Spleen (tissue), 11 donors: Measurements from ENCODE around the gene SDK2. TPM values are rescaled to one million over a fixed set of nuclear protein-coding genes. Genes with fewer than 3 reads are reported as not detected.
A peak's percentile ranks its signal among the peaks of the same experiment; 100 is the strongest.

Experiments used
- DNase-seq: peaks from one replicate; pipeline ENCODE4 v3.0.0-alpha.2; 2020
- H3K27ac ChIP-seq, 8 donors: fragments of 200-600 bp; sonication (generic) in 7 of 8; 1 replicate in 4 of 8; 2 replicates in 4 of 8; pipeline versions ENCODE4 v1.5.0 to v1.8.0; 2016 to 2021; ENCODE audit warnings: inconsistent platforms in 4 of 8, mild to moderate bottlenecking in 4 of 8, moderate library complexity in 1 of 8
- H3K27me3 ChIP-seq, 7 donors: fragments of 200-600 bp; sonication (generic) in 6 of 7; replicated peaks in 1 of 7; 1 replicate in 4 of 7; 2 replicates in 3 of 7; pipeline versions ENCODE4 v1.5.0 to v1.8.0; 2016 to 2021; ENCODE audit warnings: inconsistent platforms in 3 of 7, mild to moderate bottlenecking in 1 of 7
- H3K36me3 ChIP-seq, 6 donors: fragments of 200-600 bp; sonication (generic) in 5 of 6; 1 replicate in 4 of 6; 2 replicates in 2 of 6; pipeline versions ENCODE4 v1.5.0 to v1.8.0; 2016 to 2021; ENCODE audit warnings: inconsistent platforms in 2 of 6
- H3K4me1 ChIP-seq, 6 donors: fragments of 200-600 bp; sonication (generic) in 5 of 6; 1 replicate in 3 of 6; 2 replicates in 3 of 6; pipeline versions ENCODE4 v1.5.0 to v1.8.0; 2016 to 2021; ENCODE audit warnings: inconsistent platforms in 3 of 6
- H3K4me3 ChIP-seq, 8 donors: fragments of 200-600 bp; sonication (generic) in 7 of 8; 1 replicate in 4 of 8; 2 replicates in 4 of 8; pipeline versions ENCODE4 v1.5.0 to v1.8.0; 2016 to 2021; ENCODE audit warnings: inconsistent platforms in 4 of 8, mild to moderate bottlenecking in 4 of 8, moderate library complexity in 2 of 8
- H3K9me3 ChIP-seq, 8 donors: fragments of 200-600 bp; sonication (generic) in 7 of 8; 1 replicate in 4 of 8; 2 replicates in 4 of 8; pipeline versions ENCODE4 v1.5.0 to v1.8.0; 2016 to 2021; ENCODE audit warnings: inconsistent platforms in 4 of 8
- POLR2A ChIP-seq, 3 donors: fragments of 450-650 bp; IDR thresholded peaks; one replicate each; pipeline ENCODE4 v1.5.1; 2017; ENCODE audit warnings: antibody characterized with exemption in 3 of 3, mild to moderate bottlenecking in 1 of 3
- POLR2AphosphoS5 ChIP-seq, 3 donors: sonication (generic); formaldehyde crosslinking; IDR thresholded peaks; one replicate each; pipeline ENCODE4 v1.5.1; 2017; ENCODE audit warnings: antibody characterized with exemption in 3 of 3
- WGBS, 5 donors: extraction: QIAGEN DNeasy Blood & Tissue Kit in 3 of 5; methylation state at CpG; one replicate each; pipeline versions ENCODE4 v1.1.5 to v1.1.7; 2013 to 2018; 5-methylcytosine and 5-hydroxymethylcytosine counted together
- intact Hi-C: fragments of 100-400 bp; cut with DNase I; formaldehyde crosslinking; loops from one replicate; pipeline ENCODE4 v1.15.0; 2023; ENCODE audit warnings: low total_unique reads
- polyA plus RNA-seq, 3 donors: library from polyadenylated mRNA; stranded (reverse); fragments of 200-250 nt; gene quantifications; one replicate each; pipeline ENCODE4 v1.2.1, GENCODE V29; 2013
- total RNA-seq, 7 donors: library from RNA; depleted of rRNA in 3 of 7; stranded (reverse); fragments of >200 nt in 3 of 7; fragmentation: NEBNext Ultra II Directional in 4 of 7; extraction: Animal tissue kit (Norgen Biotek cat#: 25700) in 4 of 7; gene quantifications; one replicate each; pipeline versions ENCODE4 v1.1.0 to v1.2.1, GENCODE V29; 2016 to 2021
- TF ChIP-seq, protein P1 (sequence below), 11 experiments: fragments of 200-600 bp in 7 of 11; fragments of 450-650 bp in 4 of 11; sonication (generic) in 4 of 11; IDR thresholded peaks in 8 of 11; conservative IDR thresholded peaks in 3 of 11; 1 replicate in 7 of 11; 2 replicates in 4 of 11; pipeline versions ENCODE4 v1.4.0 to v1.8.0; 2016 to 2021; ENCODE audit warnings: antibody characterized with exemption in 11 of 11, inconsistent platforms in 4 of 11, mild to moderate bottlenecking in 1 of 11
- donor health status: healthy with polysubstance abuse.
- donor health status: DM: no; HTN: no; CAD: no; lungs with moderate emphysema.
- donor health status: DM: no; HTN: no; CAD: no.
- donor health status: Bipolar disorder and iron deficiency.
- donor health status: healthy.
- donor health status: DM: no; HTN: no; CAD: no.
- donor health status: DM: yes; HTN: yes; CAD: no.

Gene SDK2
- total and polyA plus RNA-seq, 10 donors, result 0.86 to 16.5 (median 9.7) TPM

DNA sequence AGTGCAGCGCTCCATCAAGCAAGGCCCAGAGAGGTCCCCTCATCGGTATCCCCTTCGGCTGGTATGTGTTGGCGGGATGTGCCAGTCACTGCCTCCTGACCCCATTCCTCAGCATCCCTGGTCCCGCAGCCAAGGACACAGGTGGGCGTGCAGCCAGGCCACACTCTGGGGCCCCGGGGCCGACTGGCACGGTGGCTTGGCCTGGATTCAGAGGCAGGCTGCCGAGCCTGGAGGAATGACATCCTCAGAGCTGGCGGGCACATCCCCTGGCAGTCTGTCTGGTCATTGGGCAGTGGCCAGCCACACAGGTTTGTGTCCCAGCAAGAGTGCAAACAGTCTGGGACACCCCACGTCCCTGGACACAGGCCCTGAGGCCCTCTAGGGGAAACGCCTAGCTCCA, 111.1 kb downstream of the SDK2 start:
- Histone ChIP-seq H3K36me3 (no peaks in the 10 kb centered on the region), H3K27ac (peak overlapping the region in 5 of 8 donors; percentile 54 to 61 (median 61)), H3K4me3 (no peak overlapping the region), H3K4me1 (peaks cover 4 to 21% (median 14%) of the 10 kb centered on the region in 6 donors), H3K9me3 (no peaks in the 10 kb centered on the region), H3K27me3 (no peaks in the 10 kb centered on the region)
- no peak for TF ChIP-seq POLR2A (IDR thresholded peaks at IDR 0.05)
- TF ChIP-seq, protein P1, sequence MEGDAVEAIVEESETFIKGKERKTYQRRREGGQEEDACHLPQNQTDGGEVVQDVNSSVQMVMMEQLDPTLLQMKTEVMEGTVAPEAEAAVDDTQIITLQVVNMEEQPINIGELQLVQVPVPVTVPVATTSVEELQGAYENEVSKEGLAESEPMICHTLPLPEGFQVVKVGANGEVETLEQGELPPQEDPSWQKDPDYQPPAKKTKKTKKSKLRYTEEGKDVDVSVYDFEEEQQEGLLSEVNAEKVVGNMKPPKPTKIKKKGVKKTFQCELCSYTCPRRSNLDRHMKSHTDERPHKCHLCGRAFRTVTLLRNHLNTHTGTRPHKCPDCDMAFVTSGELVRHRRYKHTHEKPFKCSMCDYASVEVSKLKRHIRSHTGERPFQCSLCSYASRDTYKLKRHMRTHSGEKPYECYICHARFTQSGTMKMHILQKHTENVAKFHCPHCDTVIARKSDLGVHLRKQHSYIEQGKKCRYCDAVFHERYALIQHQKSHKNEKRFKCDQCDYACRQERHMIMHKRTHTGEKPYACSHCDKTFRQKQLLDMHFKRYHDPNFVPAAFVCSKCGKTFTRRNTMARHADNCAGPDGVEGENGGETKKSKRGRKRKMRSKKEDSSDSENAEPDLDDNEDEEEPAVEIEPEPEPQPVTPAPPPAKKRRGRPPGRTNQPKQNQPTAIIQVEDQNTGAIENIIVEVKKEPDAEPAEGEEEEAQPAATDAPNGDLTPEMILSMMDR (IDR thresholded peaks at IDR 0.05 in 8 of 11, conservative IDR thresholded peaks at IDR 0.05 in 3 of 11), result no peak
- no peak for TF ChIP-seq POLR2AphosphoS5 (IDR thresholded peaks at IDR 0.05)
- 68 to 94% (median 75%) methylated on average over 6 to 13 of the region's 13 CpGs for WGBS, 5 donors
- intact Hi-C loops, result no loop called here
- no peak for DNase-seq

- peaks cover 4 to 21% (median 14%) of the 10 kb centered on the region in 6 donors for H3K4me1 ChIP-seq
- intact Hi-C loops, result no loop called here
These were observed 111.8 kb downstream of the SDK2 start for GRCh38 chr17:73532421-73532901.

DNA sequence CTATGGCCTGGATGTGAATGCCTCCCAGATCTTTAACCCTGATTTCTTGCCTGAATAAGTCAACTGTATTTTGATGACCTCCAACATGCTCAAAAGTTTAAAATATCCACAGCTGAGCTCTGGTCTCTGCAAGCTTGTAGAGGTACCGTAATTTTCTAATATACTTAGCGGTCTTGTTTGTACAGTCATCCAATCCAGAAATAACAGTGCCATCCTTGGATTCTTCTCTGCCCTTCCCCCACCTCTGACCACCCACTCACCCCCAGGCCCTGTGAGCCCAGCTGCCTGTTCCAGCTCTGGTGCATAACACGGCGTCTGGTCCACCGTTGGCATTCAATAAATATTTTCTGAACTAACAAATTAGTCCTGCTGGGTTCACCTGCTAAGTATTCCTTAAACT, 113.1 kb downstream of the SDK2 start:
- Histone ChIP-seq H3K4me3 (no peak overlapping the region), H3K4me1 (peaks cover 4 to 21% (median 14%) of the 10 kb centered on the region in 6 donors), H3K36me3 (no peaks in the 10 kb centered on the region), H3K9me3 (no peaks in the 10 kb centered on the region), H3K27ac (peak overlapping the region in 3 of 8 donors; percentile 61), H3K27me3 (no peaks in the 10 kb centered on the region)
- WGBS, 5 donors, result 81 to 92% (median 90%) methylated on average over 5 of the region's 5 CpGs
- intact Hi-C loops, result no loop called here
- no peak for DNase-seq
- TF ChIP-seq POLR2A (IDR thresholded peaks at IDR 0.05) (no peak), POLR2AphosphoS5 (IDR thresholded peaks at IDR 0.05) (no peak)
- TF ChIP-seq, protein P1 (IDR thresholded peaks at IDR 0.05 in 8 of 11, conservative IDR thresholded peaks at IDR 0.05 in 3 of 11), result no peak

More at GRCh38 chr17:73532421-73532901, 111.8 kb downstream of the SDK2 start:
- DNase-seq, result no peak
- no peaks in the 10 kb centered on the region for H3K27me3 ChIP-seq
- no peaks in the 10 kb centered on the region for H3K36me3 ChIP-seq
- WGBS, 5 donors, result 33 to 42% (median 42%) methylated on average over 9 of the region's 9 CpGs
- peak in 2 of 3 donors; percentile 41 to 53 for TF ChIP-seq POLR2AphosphoS5 (IDR thresholded peaks at IDR 0.05)
- no peak for TF ChIP-seq POLR2A (IDR thresholded peaks at IDR 0.05)
- H3K27ac ChIP-seq, result peak overlapping the region in 6 of 8 donors; percentile 38 to 61 (median 58)
- H3K4me3 ChIP-seq, result no peak overlapping the region
- H3K9me3 ChIP-seq, result no peaks in the 10 kb centered on the region

GRCh38 chr17:73528679-73529078, 115.6 kb downstream of the SDK2 start:
- H3K27ac ChIP-seq, result no peak overlapping the region
- H3K9me3 ChIP-seq, result no peaks in the 10 kb centered on the region
- no peak for DNase-seq
- no peak overlapping the region for H3K4me3 ChIP-seq
- TF ChIP-seq POLR2AphosphoS5 (IDR thresholded peaks at IDR 0.05) (no peak), POLR2A (IDR thresholded peaks at IDR 0.05) (no peak)
- TF ChIP-seq, protein P1 (IDR thresholded peaks at IDR 0.05 in 8 of 11, conservative IDR thresholded peaks at IDR 0.05 in 3 of 11), result no peak
- no peaks in the 10 kb centered on the region for H3K36me3 ChIP-seq
- 65 to 89% (median 79%) methylated on average over 7 of the region's 7 CpGs for WGBS, 5 donors
- no peaks in the 10 kb centered on the region for H3K27me3 ChIP-seq
- H3K4me1 ChIP-seq, result peaks cover 4 to 21% (median 13%) of the 10 kb centered on the region in 6 donors
- intact Hi-C loops, result no loop called here
